GOT3 (cell line): Measurements from ENCODE around the gene PDE7B.
"Not testable (repeated sequence)": the region's sequence is repeated elsewhere in the genome, so short reads cannot be mapped to it uniquely, and the experiment has no call there.

Experiments
- DNase-seq: peaks from one replicate; lab custom pipeline; 2025; ENCODE audit warnings: mixed read lengths; lab: John Stamatoyannopoulos, UW

Gene PDE7B

DNA sequence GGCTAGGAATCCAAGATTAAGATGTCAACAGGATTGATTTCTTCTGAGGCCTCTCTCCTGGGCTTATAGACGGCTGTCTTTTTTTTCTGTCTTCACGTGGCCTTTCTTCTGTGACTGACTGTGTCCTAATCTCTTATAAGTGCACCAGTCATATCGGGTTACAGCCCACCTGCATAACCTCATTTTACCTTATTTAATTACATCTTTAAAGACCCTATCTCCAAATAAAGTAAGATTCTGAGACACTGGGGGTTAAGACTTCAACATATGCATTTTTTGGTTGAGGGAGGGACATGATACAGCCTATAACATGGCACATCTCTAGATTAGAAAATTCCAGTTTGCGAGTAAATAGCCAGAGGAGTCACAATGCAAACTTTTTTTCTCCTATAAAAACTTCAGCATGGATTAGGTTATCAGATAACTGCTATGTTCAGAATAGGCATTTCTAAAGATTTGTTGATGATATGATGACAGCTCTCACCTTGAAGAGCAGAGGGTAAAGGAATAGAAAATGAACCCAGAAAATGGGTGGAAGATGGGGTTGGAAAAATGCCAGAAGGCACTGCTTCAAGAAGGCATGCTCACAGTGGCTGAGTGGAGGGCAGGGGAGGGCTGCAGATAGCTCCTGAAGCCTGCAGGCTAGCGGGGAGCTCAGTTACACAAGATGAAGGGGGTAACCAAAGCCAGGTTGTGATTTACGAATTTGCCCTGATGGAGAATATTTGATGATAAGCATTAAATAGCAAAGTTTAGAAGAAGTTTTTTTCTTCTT is 8.7 kb upstream of the PDE7B start:
- no peak for DNase-seq

GRCh38 chr6:135850882-135851281 is 619 bp upstream of the PDE7B start:
- DNase-seq, result no peak

DNA sequence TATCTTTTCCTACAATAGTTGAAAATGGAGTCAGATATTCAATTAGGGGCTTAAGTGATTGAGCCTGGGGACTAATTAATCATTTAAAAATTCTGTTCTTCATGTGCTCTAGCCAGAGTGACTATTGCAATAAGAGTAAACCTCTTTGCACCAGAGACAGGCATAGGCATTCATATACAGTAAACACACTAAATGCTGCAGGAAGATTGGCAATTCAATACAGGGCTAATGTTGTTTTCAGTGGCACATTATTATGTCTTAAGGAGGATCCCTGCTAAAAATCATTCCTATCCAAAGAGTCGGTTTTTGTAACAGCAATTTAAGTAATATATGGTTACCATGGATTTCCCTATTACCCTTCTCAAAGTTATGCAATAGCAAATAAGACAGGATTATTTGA is 1.2 kb downstream of the PDE7B start:
- no peak for DNase-seq

DNA sequence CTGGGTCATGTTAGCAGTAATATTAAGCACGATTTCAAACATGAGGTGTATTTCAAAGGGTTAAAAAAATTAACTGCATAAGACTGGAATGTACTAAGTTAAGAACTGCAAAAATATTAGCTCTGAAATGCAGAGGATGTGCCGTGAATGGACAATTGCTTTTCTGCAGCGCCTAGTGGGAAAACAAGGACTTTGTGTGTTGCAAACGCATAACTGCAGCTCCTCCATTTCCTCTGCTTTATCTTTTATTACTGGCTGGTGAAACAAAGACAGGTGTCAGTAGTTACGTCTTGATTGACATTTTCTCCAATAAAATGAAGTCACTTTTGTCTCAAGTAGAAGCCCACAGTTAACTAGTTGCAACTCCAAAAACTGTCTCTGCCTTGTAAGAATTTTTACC is 1.7 kb downstream of the PDE7B start:
- DNase-seq, result no peak

DNA sequence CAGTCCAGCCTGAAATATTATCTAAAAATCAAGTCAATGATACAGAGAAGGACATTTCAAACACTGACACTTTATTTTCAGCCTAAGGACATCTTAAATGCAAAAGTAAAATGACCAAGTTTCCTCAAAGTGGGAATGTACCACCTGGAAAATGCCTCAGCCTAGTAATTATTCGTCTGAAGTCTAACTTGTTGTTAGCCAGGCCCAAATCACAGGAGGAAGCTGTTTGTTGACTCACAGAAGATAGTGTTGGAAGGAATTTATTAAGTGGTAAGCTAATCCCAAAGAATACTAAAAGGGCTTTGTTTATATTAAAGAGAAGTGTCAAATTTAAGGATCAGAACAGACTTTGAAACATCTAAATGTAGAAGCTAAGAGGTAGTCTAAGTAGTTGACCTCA is 2.5 kb downstream of the PDE7B start:
- no peak for DNase-seq

- DNase-seq, result no peak
Observed at GRCh38 chr6:135854799-135855198, 3.3 kb downstream of the PDE7B start.

DNA sequence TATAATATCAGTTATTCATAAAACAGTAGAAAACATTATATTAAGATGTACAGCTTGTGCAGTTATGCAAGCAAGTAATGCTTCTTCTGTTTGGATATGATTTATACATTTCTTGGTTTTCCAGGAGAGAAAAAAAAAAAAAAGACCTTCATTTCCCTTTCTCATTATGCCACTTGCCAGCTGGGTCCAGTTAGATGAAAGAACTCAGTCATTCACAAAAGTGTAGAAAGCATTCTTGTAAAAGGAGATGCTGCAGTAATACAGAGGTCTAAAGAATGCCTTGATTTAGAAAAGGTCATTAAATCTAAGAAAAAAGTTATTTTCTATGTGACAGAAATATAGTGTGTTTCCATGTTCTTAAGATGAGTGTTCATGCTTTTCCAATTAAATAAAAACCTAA is 7.4 kb downstream of the PDE7B start:
- no peak for DNase-seq

DNA sequence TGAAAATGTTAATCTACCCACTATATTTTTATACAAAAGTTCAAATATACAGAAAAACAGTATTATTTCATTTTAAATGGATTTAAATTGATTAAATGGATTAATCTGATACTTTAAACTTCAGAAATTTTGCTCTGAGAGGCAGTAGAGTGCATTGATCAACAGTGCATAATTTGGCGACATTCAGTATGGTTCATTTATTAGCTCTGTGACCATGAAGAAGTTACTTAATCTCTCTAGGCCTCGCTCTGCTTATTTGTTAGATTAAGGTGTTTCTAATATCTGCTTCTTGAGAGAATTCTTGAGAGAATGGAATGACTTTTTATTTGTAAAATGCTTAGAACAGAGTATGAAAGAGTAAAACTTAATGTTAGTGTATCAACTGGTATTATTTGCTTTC is 8.9 kb downstream of the PDE7B start:
- no peak for DNase-seq

DNA sequence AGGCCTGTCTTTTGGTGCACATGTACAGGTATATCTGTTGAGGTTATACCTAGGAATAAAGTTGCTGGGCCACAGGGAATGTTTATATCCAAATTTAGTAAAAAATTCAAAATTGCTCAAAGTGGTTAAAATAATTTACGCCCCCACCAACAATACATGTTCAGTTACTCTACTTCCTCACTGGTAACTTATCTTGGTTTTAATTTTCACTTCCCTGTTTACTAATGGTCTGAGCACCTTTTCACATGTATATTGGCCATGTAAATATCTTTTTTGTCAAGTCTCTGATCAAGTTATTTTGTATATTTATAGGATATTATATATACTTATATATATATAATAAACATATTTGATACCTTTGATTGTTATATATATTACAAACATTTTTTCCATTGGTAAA is 9.7 kb downstream of the PDE7B start:
- no peak for DNase-seq

DNA sequence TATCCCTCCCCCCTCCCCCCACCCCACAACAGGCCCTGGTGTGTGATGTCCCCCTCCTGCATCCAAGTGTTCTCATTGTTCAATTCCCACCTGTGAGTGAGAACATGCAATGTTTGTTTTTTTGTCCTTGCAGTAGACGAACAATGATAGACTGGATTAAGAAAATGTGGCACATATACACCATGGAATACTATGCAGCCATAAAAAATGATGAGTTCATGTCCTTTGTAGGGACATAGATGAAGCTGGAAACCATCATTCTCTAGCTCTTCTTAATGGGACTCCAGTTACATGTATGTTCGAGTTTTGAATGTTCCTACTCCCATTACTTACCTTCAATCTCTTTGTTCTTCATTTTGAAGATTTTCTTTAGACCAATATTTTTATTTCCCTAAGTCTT is 13.4 kb downstream of the PDE7B start:
- DNase-seq, result not testable (repeated sequence)

DNA sequence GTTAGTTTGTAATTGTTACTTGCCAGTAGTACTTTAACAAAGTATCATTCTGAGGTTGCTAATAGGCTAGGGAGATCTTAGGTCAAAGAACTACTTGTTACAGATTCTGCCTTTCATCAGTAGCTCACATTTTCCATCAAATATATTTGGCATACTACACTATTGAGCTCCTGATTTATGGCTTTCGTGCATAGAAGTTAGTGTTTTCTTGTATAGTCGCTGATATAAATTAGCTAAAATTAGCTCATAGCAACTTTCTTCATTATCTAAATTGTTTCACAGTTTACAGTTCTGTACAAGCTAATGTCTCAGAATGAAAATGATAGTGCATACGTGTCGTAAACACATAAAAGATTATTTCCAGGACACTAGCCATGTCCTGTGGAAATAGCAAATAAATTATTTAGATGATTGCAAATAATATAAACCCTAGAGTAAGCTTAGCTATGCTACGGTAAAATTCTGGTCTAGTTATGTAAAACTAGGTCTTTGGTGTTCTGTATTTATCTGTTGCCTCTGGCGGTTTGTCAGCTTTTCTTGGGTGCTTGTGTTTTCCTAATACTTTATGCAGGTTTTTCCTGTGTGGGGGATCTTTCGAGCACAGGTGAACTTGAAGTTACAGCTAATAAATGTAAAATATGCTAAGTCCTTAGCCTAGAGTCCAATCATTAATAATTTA is 15.1 kb downstream of the PDE7B start:
- DNase-seq, result no peak

DNA sequence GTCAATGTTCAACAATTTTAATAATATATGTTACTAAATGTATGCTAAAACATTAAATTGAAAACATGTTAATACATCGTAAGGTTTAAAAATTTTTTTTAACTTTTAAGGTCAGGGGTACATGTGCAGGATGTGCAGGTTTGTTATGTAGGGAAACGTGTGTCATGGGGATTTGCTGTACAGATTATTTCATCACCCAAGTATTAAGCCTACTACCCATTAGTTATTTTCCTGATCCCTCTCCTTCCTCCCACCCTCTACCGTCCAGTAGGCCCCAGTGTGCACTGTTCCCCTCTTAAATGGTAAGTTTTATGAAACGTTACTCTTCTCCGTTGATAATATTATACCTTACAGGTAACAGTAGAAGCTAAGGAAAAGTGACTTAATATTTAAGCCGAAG is 15.8 kb downstream of the PDE7B start:
- no peak for DNase-seq

DNA sequence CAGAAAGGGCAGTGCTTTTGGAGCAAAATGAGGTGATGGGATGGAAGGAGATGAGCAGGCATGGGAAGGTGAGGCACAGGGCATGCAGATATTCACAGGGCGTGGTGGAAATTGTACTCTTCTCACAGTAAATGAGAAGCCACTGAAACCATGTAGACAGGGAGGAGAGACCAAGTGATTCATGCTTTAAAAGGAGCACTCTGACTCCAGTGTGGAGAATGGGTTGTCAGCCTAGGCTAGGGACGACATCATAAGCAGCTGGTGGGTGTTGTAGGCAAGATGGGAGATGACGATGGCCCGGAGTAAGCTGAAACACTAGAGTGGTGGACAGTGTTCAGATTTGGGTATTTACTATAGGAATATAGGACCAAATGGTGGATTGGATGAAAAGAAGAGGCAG is 18.4 kb downstream of the PDE7B start:
- no peak for DNase-seq

DNA sequence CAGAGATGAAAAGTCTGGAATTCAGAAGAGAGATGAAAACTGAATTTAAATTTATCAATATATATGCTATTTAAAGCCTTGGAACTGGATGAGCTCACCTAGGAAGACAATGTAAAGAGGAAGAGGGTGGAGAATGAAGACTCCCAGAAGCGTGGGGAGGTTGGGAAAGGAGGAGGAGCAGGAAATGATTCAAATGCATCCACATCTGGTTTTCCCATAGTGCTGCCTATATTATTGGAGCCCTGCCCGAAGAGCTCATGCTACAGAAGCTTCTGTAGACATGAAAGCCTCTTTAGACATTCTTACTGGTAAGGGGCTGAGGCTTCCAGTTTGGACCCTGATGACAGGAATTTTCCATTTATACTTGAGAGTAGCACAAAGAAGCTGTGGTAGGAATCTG is 19.2 kb downstream of the PDE7B start:
- no peak for DNase-seq

GRCh38 chr6:135871296-135871695 is 19.8 kb downstream of the PDE7B start:
- no peak for DNase-seq

- DNase-seq, result no peak
Observed at GRCh38 chr6:135871878-135872277, 20.4 kb downstream of the PDE7B start.

DNA sequence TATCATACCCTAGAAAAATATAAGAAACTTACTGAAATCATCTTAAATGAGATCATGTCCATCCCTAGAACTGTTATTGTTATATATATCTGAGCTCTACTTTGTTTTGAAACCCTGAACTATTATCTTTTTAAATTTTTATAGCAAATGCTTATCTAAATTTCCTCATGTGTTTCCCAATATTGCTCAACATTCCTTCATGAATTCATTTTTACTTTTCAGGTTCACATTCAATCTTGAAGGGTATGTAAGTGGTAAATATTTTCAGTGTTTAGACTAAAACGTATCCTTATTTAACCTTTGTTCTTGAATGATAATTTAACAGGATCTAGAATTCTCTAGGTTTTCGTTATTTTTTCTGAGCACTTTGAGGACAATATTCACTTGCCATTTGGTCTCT is 23.9 kb downstream of the PDE7B start:
- no peak for DNase-seq

- no peak for DNase-seq
Observed at GRCh38 chr6:135876058-135876457, 24.6 kb downstream of the PDE7B start.

GRCh38 chr6:135877666-135878065 is 26.2 kb downstream of the PDE7B start:
- DNase-seq, result no peak

DNA sequence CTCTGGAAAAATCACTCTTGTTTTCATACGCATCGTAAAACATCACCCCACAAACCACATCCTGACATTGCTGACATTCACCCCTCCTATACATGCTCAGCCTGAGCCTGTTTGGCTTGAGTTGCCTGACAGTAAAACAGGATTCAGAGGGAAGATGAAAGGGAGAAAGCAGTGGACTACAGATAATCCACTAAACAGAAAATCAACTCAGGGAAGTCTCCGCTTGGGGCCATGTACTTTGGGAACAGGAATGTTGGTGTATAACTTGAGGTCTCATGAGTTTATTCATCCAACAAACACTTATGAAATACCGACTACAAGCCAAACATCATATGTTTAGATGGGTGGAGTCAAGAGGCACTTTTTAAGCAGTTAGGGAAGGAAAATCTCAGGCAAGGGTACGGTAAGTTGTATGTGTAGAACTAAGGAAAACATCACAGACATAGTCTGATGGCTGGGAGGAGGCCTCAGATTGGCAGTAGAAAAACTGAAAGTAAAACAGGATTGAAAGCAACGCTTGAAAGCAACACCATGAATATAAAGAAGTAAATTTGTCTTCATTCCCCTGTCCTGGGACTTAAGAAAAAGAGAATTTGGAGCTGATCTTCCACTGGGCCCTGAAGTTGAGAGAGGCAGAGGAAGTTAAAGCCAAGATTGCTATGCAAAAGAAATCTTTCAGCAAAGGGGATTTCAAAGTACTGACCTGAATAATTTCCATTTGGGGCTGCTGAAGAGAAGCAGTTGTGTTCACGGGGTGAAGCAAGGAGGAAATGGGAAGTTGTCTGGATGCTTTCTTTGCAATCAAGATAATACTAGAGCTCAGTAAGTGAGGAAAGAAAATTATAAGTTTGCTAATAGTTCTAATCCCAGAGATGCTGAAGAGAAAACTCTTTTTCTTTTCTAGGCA is 28.8 kb downstream of the PDE7B start:
- DNase-seq, result no peak

DNA sequence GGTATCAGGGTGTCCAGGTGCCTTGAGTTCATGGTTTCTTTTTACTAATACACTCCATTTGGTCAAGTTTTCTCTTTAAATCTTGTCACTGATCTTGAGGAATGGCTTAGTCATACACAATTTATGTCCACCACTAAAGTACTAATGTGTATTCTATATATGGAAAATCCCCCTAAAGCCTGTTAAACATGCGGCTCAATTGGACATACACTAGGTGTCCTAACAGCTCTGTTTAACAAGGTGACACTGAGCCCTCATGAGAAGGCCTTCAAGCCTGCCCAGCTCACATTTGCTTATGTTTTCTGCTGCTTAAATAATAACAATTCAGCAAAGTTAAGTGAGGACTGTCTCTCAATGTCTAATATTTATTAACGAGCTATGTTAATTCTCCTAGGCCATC is 31.5 kb downstream of the PDE7B start:
- no peak for DNase-seq

GRCh38 chr6:135883536-135883935 is 32.0 kb downstream of the PDE7B start:
- no peak for DNase-seq

DNA sequence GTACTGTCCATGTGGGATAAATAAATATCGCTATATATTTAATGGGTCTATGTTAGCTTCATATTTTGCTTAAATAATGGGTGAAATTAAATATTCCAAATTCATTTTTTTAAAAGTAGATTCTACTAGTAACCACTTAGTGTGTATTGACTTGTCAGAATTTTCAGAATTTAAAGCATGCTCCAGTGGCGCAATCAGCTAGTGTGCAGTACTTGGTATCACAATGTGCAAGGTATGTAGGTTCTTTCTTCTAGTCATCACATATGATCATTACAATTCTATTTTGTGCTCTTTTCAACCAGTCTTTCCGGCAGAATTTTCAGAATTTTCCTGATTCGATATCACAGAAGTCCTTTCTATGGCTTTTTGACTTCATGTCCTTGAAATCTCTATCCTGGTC is 32.6 kb downstream of the PDE7B start:
- no peak for DNase-seq
